ENCODE data around the gene PAX8.

PAX8 gene

DNA sequence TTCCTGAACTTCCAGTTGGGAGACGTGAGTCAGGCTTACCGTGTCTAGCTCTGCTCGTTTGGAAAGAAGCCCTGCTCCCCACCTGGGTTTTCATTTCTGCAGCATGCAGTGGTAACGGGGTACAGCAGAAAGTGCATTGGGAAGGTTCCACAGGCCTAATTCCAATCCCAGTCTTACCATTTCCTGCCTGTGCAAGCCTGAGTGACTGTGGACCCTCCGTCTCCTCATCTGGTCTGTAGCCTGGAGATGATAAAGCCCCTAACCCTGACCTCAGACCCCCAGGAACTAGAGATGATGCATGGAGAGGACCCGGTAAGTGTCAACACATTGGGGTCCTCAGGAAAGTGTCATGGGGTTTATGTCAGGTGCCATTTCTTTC, 110.8 kb downstream of the PAX8 start:
- Histone ChIP-seq H2AFZ (ENCODE audit: low read depth, low read length) (no peak overlapping the region), H3K4me2 (ENCODE audit: insufficient read depth, low read length) (no peak overlapping the region), H3K9me3 (ENCODE audit: insufficient read depth, low read length, severe bottlenecking) (no peaks in the 10 kb centered on the region), H3K27ac (ENCODE audit: low read length) (no peak overlapping the region), H3K79me2 (ENCODE audit: insufficient read depth, low read length) (peaks cover under 1% of the 10 kb centered on the region; the same call in 1 of the 2 replicates), H3K27me3 (ENCODE audit: insufficient read depth, low read length, poor library complexity) (no peaks in the 10 kb centered on the region), H3K4me3 (ENCODE audit: low read depth in 1 of 2, low read length in 2 of 2) (no peak overlapping the region), H4K20me1 (ENCODE audit: insufficient read depth, low read length) (no peaks in the 10 kb centered on the region), H3K9ac (ENCODE audit: low read depth, low read length) (no peak overlapping the region), H3K36me3 (ENCODE audit: insufficient read depth, low read length) (no peaks in the 10 kb centered on the region; the same call in 1 of the 2 replicates), H3K4me1 (ENCODE audit: insufficient read depth, low read length) (peaks cover 5% of the 10 kb centered on the region)
- ATAC-seq (ENCODE audit: insufficient read depth, low read depth), result no peak
- DNase-seq, result no peak
- no peak for TF ChIP-seq EZH2 (IDR thresholded peaks at IDR 0.05; ENCODE audit: borderline replicate concordance, low read depth, low read length, severe bottlenecking)
- TF ChIP-seq, protein P1, sequence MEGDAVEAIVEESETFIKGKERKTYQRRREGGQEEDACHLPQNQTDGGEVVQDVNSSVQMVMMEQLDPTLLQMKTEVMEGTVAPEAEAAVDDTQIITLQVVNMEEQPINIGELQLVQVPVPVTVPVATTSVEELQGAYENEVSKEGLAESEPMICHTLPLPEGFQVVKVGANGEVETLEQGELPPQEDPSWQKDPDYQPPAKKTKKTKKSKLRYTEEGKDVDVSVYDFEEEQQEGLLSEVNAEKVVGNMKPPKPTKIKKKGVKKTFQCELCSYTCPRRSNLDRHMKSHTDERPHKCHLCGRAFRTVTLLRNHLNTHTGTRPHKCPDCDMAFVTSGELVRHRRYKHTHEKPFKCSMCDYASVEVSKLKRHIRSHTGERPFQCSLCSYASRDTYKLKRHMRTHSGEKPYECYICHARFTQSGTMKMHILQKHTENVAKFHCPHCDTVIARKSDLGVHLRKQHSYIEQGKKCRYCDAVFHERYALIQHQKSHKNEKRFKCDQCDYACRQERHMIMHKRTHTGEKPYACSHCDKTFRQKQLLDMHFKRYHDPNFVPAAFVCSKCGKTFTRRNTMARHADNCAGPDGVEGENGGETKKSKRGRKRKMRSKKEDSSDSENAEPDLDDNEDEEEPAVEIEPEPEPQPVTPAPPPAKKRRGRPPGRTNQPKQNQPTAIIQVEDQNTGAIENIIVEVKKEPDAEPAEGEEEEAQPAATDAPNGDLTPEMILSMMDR (IDR thresholded peaks at IDR 0.05; ENCODE audit: borderline replicate concordance, extremely low read depth, low read length, poor library complexity, severe bottlenecking), result no peak

- H3K27ac ChIP-seq (ENCODE audit: low read length), result peak overlapping the region; percentile 24; the same call in 1 of the 2 replicates
- no peak overlapping the region for H2AFZ ChIP-seq (ENCODE audit: low read depth, low read length)
- H3K36me3 ChIP-seq (ENCODE audit: insufficient read depth, low read length), result no peaks in the 10 kb centered on the region
- no peaks in the 10 kb centered on the region for H3K79me2 ChIP-seq (ENCODE audit: insufficient read depth, low read length)
- peak; percentile 40 for DNase-seq
- H3K4me1 ChIP-seq (ENCODE audit: insufficient read depth, low read length), result no peaks in the 10 kb centered on the region
- no peak overlapping the region for H3K9ac ChIP-seq (ENCODE audit: low read depth, low read length)
- H3K9me3 ChIP-seq (ENCODE audit: insufficient read depth, low read length, severe bottlenecking), result no peaks in the 10 kb centered on the region
- H3K4me2 ChIP-seq (ENCODE audit: insufficient read depth, low read length), result no peak overlapping the region
- no peak overlapping the region for H3K4me3 ChIP-seq (ENCODE audit: low read depth in 1 of 2, low read length in 2 of 2)
- no peaks in the 10 kb centered on the region for H3K27me3 ChIP-seq (ENCODE audit: insufficient read depth, low read length, poor library complexity)
- H4K20me1 ChIP-seq (ENCODE audit: insufficient read depth, low read length), result no peaks in the 10 kb centered on the region
- ATAC-seq (ENCODE audit: insufficient read depth, low read depth), result peak; percentile 81
- TF ChIP-seq, protein P1 (IDR thresholded peaks at IDR 0.05; ENCODE audit: borderline replicate concordance, extremely low read depth, low read length, poor library complexity, severe bottlenecking), result no peak
- TF ChIP-seq EZH2 (IDR thresholded peaks at IDR 0.05; ENCODE audit: borderline replicate concordance, low read depth, low read length, severe bottlenecking), result no peak
Measured at GRCh38 chr2:113167115-113167932, 111.4 kb downstream of the PAX8 start.

GRCh38 chr2:113166187-113166645, 112.5 kb downstream of the PAX8 start:
- Histone ChIP-seq H3K79me2 (ENCODE audit: insufficient read depth, low read length) (no peaks in the 10 kb centered on the region), H3K36me3 (ENCODE audit: insufficient read depth, low read length) (no peaks in the 10 kb centered on the region), H3K4me3 (ENCODE audit: low read depth in 1 of 2, low read length in 2 of 2) (no peak overlapping the region), H3K27ac (ENCODE audit: low read length) (no peak overlapping the region), H3K9me3 (ENCODE audit: insufficient read depth, low read length, severe bottlenecking) (no peaks in the 10 kb centered on the region), H3K4me2 (ENCODE audit: insufficient read depth, low read length) (no peak overlapping the region), H3K27me3 (ENCODE audit: insufficient read depth, low read length, poor library complexity) (no peaks in the 10 kb centered on the region), H2AFZ (ENCODE audit: low read depth, low read length) (no peak overlapping the region), H3K9ac (ENCODE audit: low read depth, low read length) (no peak overlapping the region), H4K20me1 (ENCODE audit: insufficient read depth, low read length) (no peaks in the 10 kb centered on the region), H3K4me1 (ENCODE audit: insufficient read depth, low read length) (no peaks in the 10 kb centered on the region)
- DNase-seq (no peak), ATAC-seq (ENCODE audit: insufficient read depth, low read depth) (no peak)
- TF ChIP-seq, protein P1 (IDR thresholded peaks at IDR 0.05; ENCODE audit: borderline replicate concordance, extremely low read depth, low read length, poor library complexity, severe bottlenecking), result no peak
- TF ChIP-seq EZH2 (IDR thresholded peaks at IDR 0.05; ENCODE audit: borderline replicate concordance, low read depth, low read length, severe bottlenecking), result no peak

All from DND-41 (cell line).